WTC11 (cell line): ENCODE results near the gene PIK3C2G. TPM values are rescaled to one million over a fixed set of nuclear protein-coding genes. Genes with fewer than 3 reads are reported as not detected.

Source experiments
- ATAC-seq: fragments of 200-7000 bp; cut with Tn5 transposase; 2 replicates; pipeline ENCODE4 v1.10.0; 2021; ENCODE audit warnings: mild to moderate bottlenecking, moderate library complexity
- CTCF ChIA-PET: fragments of 300-600 bp; sonication (Branson Sonifier 250); formaldehyde crosslinking; loops from one replicate; lab custom pipeline; 2021; ENCODE audit warnings: antibody characterized with exemption; lab: Charles Lee
- POLR2A ChIA-PET: fragments of 350-600 bp; sonication (Branson Sonifier 250); formaldehyde crosslinking; loops from one replicate; lab custom pipeline; 2021; ENCODE audit warnings: antibody characterized with exemption; lab: Charles Lee
- DNase-seq: peaks from one replicate; pipeline ENCODE4 v3.0.0; 2021; ENCODE audit warnings: low spot score
- H3K27ac Mint-ChIP-seq: 2 replicates; pipeline ENCODE4 v1.8.0; 2021; ENCODE audit warnings: mixed read lengths
- H3K27me3 Mint-ChIP-seq: 2 replicates; pipeline ENCODE4 v1.8.0; 2021; ENCODE audit warnings: low read depth, mild to moderate bottlenecking, moderate library complexity, mixed read lengths
- H3K36me3 Mint-ChIP-seq: 2 replicates; pipeline ENCODE4 v1.8.0; 2021; ENCODE audit warnings: mixed read lengths
- H3K4me1 Mint-ChIP-seq: 2 replicates; pipeline ENCODE4 v1.8.0; 2022; ENCODE audit warnings: mixed read lengths
- H3K4me3 Mint-ChIP-seq: 2 replicates; pipeline ENCODE4 v1.8.0; 2021; ENCODE audit warnings: mild to moderate bottlenecking, moderate library complexity, mixed read lengths
- H3K9me3 Mint-ChIP-seq: 2 replicates; pipeline ENCODE4 v1.8.0; 2021; ENCODE audit warnings: mixed read lengths
- CREB1 ChIP-seq: sonication (generic); formaldehyde crosslinking; IDR thresholded peaks from 2 replicates; pipeline ENCODE4 v1.8.0; 2023; ENCODE audit warnings: mild to moderate bottlenecking, missing genetic modification reagents
- FOXJ3 ChIP-seq: sonication (generic); formaldehyde crosslinking; IDR thresholded peaks from 2 replicates; pipeline ENCODE4 v1.9.0; 2021; ENCODE audit warnings: missing genetic modification reagents, mild to moderate bottlenecking, borderline replicate concordance
- JUN ChIP-seq: sonication (generic); formaldehyde crosslinking; IDR thresholded peaks from 2 replicates; pipeline ENCODE4 v1.8.0; 2023; ENCODE audit warnings: mild to moderate bottlenecking, missing genetic modification reagents
- MXD4 ChIP-seq: fragments of 250-450 bp; sonication (Bioruptor Pico); IDR thresholded peaks from 2 replicates; pipeline ENCODE4 v1.8.0; 2021; ENCODE audit warnings: mild to moderate bottlenecking, moderate library complexity, borderline replicate concordance
- NR1H2 ChIP-seq: sonication (generic); formaldehyde crosslinking; IDR thresholded peaks from 2 replicates; pipeline ENCODE4 v1.9.0; 2021; ENCODE audit warnings: mild to moderate bottlenecking, moderate library complexity, missing genetic modification reagents
- PRRX2 ChIP-seq: fragments of 250-450 bp; sonication (Bioruptor Pico); IDR thresholded peaks from 2 replicates; pipeline ENCODE4 v1.8.0; 2021; ENCODE audit warnings: mild to moderate bottlenecking
- SOX15 ChIP-seq: fragments of 250-450 bp; sonication (Bioruptor Pico); IDR thresholded peaks from 2 replicates; pipeline ENCODE4 v1.9.0; 2021; ENCODE audit warnings: mild to moderate bottlenecking
- ZNF232 ChIP-seq: sonication (generic); formaldehyde crosslinking; IDR thresholded peaks from 2 replicates; pipeline ENCODE4 v1.8.0; 2022; ENCODE audit warnings: mild to moderate bottlenecking, missing genetic modification reagents
- ZNF263 ChIP-seq: sonication (generic); formaldehyde crosslinking; IDR thresholded peaks from 2 replicates; pipeline ENCODE4 v1.8.1; 2022; ENCODE audit warnings: low read depth, mild to moderate bottlenecking, moderate library complexity, missing genetic modification reagents
- ZNF423 ChIP-seq: fragments of 250-450 bp; sonication (Bioruptor Pico); IDR thresholded peaks from 2 replicates; pipeline ENCODE4 v2.1.2; 2022; ENCODE audit warnings: mild to moderate bottlenecking, moderate library complexity
- total RNA-seq: library from RNA; stranded (reverse); gene quantifications from 3 replicates; pipeline ENCODE4 v1.2.3, GENCODE V29; 2021
- TF ChIP-seq, protein P1 (sequence below): sonication (generic); formaldehyde crosslinking; IDR thresholded peaks from 2 replicates; pipeline ENCODE4 v1.8.1; 2022; ENCODE audit warnings: low read depth, mild to moderate bottlenecking, moderate library complexity, missing genetic modification reagents, borderline replicate concordance
- TF ChIP-seq, protein P2 (sequence below): sonication (generic); formaldehyde crosslinking; IDR thresholded peaks from 2 replicates; pipeline ENCODE4 v1.8.0; 2022; ENCODE audit warnings: mild to moderate bottlenecking, missing genetic modification reagents
- TF ChIP-seq, protein P3 (sequence below): fragments of 250-450 bp; sonication (Bioruptor Pico); conservative IDR thresholded peaks from 2 replicates; pipeline ENCODE4 v1.9.0; 2021; ENCODE audit warnings: mild to moderate bottlenecking
- TF ChIP-seq, protein P4 (sequence below): sonication (generic); formaldehyde crosslinking; IDR thresholded peaks from 2 replicates; pipeline ENCODE4 v1.8.0; 2022; ENCODE audit warnings: mild to moderate bottlenecking, missing genetic modification reagents
- TF ChIP-seq, protein P5 (sequence below): sonication (generic); formaldehyde crosslinking; IDR thresholded peaks from 2 replicates; pipeline ENCODE4 v1.8.0; 2022; ENCODE audit warnings: mild to moderate bottlenecking, missing genetic modification reagents
- TF ChIP-seq, protein P6 (sequence below): sonication (generic); formaldehyde crosslinking; IDR thresholded peaks from 2 replicates; pipeline ENCODE4 v1.8.0; 2022; ENCODE audit warnings: mild to moderate bottlenecking, missing genetic modification reagents
- TF ChIP-seq, protein P7 (sequence below): fragments of 200-600 bp; IDR thresholded peaks from 2 replicates; pipeline ENCODE4 v1.8.0; 2022; ENCODE audit warnings: antibody characterized with exemption
- TF ChIP-seq, protein P8 (sequence below): sonication (generic); formaldehyde crosslinking; IDR thresholded peaks from 2 replicates; pipeline ENCODE4 v1.8.1; 2022; ENCODE audit warnings: mild to moderate bottlenecking, moderate library complexity, missing genetic modification reagents
- TF ChIP-seq, protein P9 (sequence below): sonication (generic); formaldehyde crosslinking; IDR thresholded peaks from 2 replicates; pipeline ENCODE4 v1.8.1; 2022; ENCODE audit warnings: low read depth, missing genetic modification reagents, borderline replicate concordance

PIK3C2G gene
- total RNA-seq, 1 experiment from 2014 or later: not detected

DNA sequence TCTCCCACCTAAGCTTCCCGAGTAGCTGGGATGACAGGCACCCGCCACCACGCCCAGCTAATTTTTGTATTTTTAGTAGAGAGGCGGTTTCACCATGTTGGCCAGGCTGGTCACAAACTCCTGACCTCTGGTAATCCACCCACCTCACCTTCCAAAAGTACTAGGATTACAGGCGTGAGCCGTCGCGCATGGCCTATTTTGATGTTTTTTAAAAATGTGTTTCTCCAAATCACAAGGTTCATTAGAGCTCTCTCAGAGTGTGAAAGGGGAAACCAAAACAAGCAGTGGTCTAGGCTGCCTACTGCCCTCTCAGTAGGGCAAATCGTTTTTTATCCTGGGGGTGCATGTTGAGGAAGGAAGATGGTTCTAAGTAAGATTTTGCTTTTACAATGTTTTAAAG, 211.5 kb downstream of the PIK3C2G start:
- H3K27ac Mint-ChIP-seq: no peak overlapping the region

More for the DNA sequence above, 211.5 kb downstream of the PIK3C2G start:
- POLR2A ChIA-PET: no interaction called here
- Mint-ChIP-seq H3K4me3 (no peak overlapping the region), H3K4me1 (peaks cover 10% of the 10 kb centered on the region), H3K36me3 (no peaks in the 10 kb centered on the region), H3K9me3 (no peaks in the 10 kb centered on the region), H3K27me3 (peaks cover 53% of the 10 kb centered on the region)
- ATAC-seq (no peak), DNase-seq (no peak)
- TF ChIP-seq PRRX2 (no peak), MXD4 (CRISPR knock-in tag) (no peak), ZNF232 (CRISPR knock-in tag) (no peak), FOXJ3 (no peak), ZNF423 (CRISPR knock-in tag) (no peak), JUN (no peak), CREB1 (CRISPR knock-in tag) (no peak), ZNF263 (no peak), NR1H2 (CRISPR knock-in tag) (no peak), SOX15 (CRISPR knock-in tag) (no peak)
- TF ChIP-seq, protein P1, sequence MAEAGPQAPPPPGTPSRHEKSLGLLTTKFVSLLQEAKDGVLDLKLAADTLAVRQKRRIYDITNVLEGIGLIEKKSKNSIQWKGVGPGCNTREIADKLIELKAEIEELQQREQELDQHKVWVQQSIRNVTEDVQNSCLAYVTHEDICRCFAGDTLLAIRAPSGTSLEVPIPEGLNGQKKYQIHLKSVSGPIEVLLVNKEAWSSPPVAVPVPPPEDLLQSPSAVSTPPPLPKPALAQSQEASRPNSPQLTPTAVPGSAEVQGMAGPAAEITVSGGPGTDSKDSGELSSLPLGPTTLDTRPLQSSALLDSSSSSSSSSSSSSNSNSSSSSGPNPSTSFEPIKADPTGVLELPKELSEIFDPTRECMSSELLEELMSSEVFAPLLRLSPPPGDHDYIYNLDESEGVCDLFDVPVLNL (CRISPR knock-in tag): no peak
- TF ChIP-seq, protein P2, sequence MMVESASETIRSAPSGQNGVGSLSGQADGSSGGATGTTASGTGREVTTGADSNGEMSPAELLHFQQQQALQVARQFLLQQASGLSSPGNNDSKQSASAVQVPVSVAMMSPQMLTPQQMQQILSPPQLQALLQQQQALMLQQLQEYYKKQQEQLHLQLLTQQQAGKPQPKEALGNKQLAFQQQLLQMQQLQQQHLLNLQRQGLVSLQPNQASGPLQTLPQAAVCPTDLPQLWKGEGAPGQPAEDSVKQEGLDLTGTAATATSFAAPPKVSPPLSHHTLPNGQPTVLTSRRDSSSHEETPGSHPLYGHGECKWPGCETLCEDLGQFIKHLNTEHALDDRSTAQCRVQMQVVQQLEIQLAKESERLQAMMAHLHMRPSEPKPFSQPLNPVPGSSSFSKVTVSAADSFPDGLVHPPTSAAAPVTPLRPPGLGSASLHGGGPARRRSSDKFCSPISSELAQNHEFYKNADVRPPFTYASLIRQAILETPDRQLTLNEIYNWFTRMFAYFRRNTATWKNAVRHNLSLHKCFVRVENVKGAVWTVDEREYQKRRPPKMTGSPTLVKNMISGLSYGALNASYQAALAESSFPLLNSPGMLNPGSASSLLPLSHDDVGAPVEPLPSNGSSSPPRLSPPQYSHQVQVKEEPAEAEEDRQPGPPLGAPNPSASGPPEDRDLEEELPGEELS (CRISPR knock-in tag): no peak
- TF ChIP-seq, protein P3, sequence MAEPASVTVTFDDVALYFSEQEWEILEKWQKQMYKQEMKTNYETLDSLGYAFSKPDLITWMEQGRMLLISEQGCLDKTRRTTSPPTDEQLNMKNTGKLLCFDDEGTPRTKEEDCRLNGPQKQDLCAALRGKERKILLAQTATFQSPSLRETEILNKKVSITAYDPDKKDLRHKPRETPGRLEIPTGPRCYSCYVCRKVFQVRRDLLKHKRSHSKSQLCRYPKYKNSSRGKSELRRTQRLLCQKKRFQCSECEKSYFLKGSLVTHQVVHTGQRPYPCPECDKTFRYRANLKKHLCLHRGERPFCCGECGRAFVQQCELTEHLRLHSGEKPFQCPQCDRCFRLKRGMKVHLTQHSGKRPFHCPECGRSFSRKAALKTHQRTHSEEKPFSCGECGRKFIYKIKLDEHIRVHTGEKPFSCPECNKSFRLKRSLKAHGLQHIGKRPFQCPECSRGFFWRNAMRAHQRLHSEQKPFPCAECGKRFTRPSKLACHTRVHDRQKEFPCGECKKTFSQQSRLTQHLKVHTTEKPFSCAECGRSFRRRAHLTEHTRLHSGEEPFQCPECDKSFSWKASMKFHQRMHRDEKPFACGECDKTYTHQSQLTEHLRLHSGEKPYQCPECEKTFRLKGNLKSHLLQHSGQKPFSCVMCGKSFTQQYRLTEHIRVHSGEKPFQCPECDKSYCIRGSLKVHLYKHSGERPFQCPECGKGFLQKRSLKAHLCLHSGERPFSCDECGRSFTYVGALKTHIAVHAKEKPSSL (CRISPR knock-in tag): no peak
- TF ChIP-seq, protein P4, sequence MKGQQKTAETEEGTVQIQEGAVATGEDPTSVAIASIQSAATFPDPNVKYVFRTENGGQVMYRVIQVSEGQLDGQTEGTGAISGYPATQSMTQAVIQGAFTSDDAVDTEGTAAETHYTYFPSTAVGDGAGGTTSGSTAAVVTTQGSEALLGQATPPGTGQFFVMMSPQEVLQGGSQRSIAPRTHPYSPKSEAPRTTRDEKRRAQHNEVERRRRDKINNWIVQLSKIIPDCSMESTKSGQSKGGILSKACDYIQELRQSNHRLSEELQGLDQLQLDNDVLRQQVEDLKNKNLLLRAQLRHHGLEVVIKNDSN: no peak
- TF ChIP-seq, protein P5, sequence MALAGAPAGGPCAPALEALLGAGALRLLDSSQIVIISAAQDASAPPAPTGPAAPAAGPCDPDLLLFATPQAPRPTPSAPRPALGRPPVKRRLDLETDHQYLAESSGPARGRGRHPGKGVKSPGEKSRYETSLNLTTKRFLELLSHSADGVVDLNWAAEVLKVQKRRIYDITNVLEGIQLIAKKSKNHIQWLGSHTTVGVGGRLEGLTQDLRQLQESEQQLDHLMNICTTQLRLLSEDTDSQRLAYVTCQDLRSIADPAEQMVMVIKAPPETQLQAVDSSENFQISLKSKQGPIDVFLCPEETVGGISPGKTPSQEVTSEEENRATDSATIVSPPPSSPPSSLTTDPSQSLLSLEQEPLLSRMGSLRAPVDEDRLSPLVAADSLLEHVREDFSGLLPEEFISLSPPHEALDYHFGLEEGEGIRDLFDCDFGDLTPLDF: no peak
- TF ChIP-seq, protein P6, sequence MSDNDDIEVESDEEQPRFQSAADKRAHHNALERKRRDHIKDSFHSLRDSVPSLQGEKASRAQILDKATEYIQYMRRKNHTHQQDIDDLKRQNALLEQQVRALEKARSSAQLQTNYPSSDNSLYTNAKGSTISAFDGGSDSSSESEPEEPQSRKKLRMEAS (CRISPR knock-in tag): no peak
- TF ChIP-seq, protein P7, sequence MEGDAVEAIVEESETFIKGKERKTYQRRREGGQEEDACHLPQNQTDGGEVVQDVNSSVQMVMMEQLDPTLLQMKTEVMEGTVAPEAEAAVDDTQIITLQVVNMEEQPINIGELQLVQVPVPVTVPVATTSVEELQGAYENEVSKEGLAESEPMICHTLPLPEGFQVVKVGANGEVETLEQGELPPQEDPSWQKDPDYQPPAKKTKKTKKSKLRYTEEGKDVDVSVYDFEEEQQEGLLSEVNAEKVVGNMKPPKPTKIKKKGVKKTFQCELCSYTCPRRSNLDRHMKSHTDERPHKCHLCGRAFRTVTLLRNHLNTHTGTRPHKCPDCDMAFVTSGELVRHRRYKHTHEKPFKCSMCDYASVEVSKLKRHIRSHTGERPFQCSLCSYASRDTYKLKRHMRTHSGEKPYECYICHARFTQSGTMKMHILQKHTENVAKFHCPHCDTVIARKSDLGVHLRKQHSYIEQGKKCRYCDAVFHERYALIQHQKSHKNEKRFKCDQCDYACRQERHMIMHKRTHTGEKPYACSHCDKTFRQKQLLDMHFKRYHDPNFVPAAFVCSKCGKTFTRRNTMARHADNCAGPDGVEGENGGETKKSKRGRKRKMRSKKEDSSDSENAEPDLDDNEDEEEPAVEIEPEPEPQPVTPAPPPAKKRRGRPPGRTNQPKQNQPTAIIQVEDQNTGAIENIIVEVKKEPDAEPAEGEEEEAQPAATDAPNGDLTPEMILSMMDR: no peak
- TF ChIP-seq, protein P8, sequence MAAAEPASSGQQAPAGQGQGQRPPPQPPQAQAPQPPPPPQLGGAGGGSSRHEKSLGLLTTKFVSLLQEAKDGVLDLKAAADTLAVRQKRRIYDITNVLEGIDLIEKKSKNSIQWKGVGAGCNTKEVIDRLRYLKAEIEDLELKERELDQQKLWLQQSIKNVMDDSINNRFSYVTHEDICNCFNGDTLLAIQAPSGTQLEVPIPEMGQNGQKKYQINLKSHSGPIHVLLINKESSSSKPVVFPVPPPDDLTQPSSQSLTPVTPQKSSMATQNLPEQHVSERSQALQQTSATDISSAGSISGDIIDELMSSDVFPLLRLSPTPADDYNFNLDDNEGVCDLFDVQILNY (CRISPR knock-in tag): no peak
- TF ChIP-seq, protein P9, sequence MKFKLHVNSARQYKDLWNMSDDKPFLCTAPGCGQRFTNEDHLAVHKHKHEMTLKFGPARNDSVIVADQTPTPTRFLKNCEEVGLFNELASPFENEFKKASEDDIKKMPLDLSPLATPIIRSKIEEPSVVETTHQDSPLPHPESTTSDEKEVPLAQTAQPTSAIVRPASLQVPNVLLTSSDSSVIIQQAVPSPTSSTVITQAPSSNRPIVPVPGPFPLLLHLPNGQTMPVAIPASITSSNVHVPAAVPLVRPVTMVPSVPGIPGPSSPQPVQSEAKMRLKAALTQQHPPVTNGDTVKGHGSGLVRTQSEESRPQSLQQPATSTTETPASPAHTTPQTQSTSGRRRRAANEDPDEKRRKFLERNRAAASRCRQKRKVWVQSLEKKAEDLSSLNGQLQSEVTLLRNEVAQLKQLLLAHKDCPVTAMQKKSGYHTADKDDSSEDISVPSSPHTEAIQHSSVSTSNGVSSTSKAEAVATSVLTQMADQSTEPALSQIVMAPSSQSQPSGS: no peak
- CTCF ChIA-PET: interaction anchor here (0.6 kb wide), 1 partner anchor 318 kb away, joined by 3 read pairs; no protein-coding TSS in a partner anchor
